HG03066 (cell line): ENCODE measurements around the gene IRF2.
A peak's percentile ranks its signal among the peaks of the same experiment; 100 is the strongest.
"Not testable (repeated sequence)": the region's sequence is repeated elsewhere in the genome, so short reads cannot be mapped to it uniquely, and the experiment has no call there.

Source experiments
- ATAC-seq: cut with Tn5 transposase; IDR thresholded peaks from one replicate; pipeline ENCODE4 v1.9.1; 2021; ENCODE audit warnings: low read depth; ENCODE audit not compliant: unreplicated experiment

Gene IRF2

GRCh38 chr4:184395971-184396391, 78.4 kb downstream of the IRF2 start:
- ATAC-seq = peak; percentile 89

- ATAC-seq = no peak
These were observed 78.9 kb downstream of the IRF2 start for GRCh38 chr4:184395451-184395917.

DNA sequence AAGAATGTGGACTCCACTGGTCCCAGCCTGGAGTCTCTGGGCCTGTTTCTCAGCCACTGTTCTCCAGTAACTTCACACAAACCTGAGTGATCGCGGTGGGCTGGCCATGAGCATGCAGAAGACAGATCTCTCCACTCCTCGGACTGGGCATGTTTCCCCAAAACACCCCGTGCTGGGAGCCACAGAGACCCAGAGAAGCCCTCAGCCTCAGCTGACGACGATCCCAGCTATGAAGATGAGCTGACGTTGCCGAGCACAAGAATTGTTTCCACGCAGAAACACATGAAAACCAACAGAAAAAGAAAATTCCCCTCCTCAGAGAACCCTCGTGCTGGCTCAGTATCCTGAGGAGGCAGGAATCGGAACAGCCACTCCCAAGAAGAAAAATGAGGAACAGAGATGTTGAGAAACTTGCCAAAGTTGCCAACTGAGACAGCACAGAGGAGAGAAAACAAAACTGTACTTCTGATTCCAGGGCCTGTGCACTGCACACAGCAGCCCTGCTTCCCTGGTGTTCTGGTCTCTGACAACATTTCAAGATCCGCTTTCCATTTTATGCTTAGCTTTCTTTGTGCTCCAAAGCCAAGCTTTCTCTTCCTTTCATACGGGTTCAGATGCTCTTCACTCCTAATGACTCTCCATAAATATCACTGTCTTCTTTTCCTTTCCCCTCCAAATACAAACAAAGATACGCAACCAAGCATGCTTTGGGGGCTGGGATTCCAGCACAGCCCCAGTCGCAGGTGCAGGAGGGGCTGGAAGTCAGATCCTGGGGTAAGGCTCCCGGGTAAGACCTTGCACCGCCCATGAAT, 81.4 kb downstream of the IRF2 start:
- ATAC-seq = no peak

DNA sequence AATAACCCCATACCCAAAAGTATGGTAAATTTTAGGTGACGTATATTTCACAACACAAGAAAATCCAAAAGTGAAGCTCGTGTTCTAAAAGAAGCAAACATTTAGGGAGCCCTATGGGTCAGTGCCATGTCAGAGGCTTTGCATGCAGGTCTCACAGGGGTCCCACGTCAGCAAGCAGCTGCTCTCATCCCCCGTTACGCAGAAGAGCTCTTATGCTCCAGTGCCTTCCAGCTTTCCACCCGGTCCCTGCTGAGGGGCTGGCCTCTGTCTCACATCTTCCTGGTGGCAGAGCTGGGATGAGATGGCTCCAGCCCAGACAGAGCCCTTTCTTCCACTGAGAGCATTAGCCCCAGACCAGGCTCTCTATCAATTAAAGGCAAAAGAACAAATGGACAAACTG, 82.0 kb downstream of the IRF2 start:
- ATAC-seq = no peak

- no peak for ATAC-seq
These were observed 84.1 kb downstream of the IRF2 start for GRCh38 chr4:184389978-184390900.

DNA sequence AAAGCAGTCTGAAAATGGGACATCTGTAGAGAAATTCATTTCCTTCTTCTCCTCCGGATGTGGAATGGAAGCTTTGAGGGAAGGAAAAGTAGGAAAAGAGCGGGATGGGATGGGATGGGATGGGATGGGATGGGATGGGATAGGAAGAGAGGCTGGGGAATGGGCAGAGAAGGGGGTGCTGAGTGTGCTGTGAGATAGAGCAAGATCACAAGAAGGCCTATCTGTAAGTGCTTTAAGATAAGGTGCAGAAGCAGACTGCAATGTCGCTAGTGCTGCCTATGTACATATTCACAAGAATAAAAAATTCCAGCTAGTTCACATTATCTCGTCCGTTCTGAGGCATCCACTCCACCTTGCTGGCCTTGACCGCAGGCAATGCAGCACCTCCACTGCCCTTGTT, 86.2 kb downstream of the IRF2 start:
- no peak for ATAC-seq

DNA sequence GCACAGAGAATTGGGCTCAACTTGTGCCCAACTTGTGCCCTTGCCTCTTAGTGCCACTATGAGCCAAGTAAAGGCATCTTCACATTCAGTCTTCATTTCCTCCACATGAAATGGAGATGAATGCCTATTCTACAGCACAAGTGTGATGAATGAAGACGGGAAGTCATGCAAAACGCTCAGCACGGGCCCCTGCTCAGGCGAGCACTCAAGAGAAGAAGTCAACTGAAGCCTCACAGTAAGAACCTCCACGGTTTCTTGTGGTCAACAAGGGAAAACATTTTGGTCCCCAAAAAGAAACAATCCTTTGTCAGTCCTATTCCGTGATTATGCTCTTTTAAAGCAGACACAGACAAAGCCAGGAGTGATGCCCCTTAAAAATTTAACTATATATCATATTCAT, 87.0 kb downstream of the IRF2 start:
- ATAC-seq = no peak

DNA sequence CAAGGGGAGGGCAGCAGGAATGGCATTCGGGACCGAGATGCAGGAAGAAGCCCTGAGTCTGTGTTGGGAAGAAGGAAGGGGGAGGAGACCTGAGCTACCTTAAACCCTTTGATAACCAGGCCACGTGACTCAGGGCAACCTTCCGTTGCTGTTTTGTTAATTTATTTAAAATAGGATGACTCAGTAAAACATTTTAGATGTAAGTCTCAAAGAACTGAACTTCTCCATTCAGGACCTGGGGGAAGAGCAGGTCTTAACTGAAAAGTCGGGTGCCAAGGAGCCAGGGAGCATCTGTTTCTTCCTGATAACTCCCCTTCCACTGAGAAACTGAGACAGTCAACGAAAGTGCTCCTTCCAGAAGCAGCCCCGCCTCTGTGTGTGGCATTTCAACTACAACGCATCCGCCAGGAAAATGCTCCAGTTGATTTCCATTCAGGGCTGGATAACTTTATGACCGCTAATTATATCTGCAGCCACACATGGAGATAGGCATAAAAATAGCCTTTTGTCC, 88.0 kb downstream of the IRF2 start:
- no peak for ATAC-seq

DNA sequence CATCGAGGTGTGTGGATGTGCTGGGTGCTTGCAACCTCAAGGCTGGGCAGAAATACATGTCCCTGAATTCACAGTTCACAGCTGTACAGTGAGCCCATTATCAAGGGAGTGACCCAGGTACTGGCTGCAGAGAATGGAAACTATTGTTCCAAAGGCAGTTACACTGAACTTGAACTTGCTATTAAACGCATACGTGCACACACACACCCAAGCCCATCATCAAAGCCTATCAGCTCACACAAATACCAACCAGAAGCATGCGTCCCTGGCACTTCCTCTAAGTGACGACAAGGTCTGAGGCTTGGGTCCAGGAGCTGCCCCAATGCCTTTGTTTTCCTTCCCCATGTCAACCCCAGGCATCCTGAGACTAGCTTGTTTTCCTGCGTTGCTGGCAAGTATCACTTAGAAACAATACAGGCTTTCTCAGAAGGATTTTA, 88.6 kb downstream of the IRF2 start:
- ATAC-seq = no peak

- ATAC-seq = peak; percentile 35
These were observed 89.4 kb downstream of the IRF2 start for GRCh38 chr4:184384810-184385557.

DNA sequence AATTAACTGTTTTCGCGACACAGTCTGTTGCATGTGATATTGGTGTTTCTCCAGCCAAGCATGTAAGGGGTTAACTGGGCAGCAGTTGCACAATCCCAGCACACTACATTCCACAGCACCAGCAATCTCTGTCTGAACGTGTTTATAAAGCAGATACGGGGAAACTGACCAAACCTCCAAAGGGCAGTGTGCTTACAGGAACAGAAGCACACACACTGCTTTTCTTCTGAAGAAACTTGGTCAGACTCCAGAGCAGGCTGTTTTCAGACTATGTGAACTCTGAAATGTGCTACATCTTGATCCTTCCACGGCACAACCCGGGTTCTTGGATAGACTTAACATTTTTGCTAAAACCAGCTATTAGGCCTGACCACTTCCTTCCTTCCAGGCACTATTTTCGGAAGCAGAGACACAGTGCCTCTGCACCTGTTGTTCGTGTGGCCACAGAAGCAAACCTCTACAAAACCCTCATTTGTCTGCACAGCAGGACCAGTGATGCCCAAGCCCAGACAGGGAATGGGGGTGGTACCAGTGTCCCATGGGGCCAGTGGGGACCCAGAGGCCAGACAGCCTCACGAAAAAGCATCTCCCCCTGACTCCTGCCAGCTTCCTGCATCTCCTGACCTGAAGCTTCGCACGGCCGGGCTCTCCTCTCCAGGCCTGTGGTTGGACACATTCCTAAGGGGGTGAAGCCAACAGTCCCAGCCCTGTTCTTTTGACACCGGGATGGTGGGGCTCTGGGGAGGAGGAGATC, 90.1 kb downstream of the IRF2 start:
- peak; percentile 77 for ATAC-seq

- no peak for ATAC-seq
These were observed 90.8 kb downstream of the IRF2 start for GRCh38 chr4:184383497-184384055.

DNA sequence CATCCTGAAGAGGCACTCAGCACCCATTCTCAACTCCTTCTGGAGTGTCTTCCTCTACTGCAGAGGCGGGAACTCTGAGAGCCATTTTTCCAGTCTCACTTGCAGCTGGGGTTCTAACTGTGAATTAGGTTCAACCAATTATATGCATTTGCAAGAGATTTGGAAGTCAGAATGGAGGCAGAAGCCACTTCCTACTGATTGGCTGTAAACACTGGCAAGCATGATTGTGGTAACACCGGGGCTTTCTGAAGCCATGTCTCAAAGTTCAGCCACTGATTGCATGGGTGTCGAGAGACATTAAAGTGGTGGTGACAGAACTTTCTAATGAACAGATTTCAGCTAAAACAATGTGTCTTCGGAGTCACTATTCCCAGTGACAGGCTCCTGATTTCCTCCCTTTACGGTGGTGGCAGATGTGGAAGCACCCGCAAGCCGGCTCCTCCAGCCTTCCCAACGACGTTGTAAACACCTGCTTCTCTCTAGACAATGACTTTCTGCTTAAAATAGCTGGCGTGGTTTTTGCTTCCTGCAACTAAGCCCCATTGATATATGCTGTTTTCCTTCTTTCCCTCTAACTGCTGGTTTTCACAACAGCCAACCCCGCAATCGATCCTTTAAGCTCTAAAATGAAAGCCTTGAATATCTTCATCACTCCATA, 92.0 kb downstream of the IRF2 start:
- ATAC-seq = no peak

DNA sequence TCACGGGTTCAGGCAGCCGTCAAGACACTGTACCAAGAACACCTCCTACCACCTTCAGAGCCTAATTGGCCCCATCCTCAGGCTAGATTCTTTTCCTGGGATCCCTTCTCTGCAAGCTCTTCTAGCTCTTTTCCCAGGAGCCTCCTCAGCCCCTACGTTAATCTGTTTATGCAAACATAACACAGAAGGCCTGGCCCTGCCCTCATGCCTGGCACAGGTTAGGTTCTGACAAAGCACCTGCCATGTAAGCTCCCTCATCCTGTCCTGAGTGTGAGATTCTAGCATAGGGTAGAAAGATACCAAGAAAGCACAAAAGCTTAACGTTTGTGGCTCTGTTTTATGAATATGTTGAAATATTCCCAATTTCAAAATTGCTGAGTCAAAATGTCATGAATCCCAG, 93.6 kb downstream of the IRF2 start:
- ATAC-seq = no peak

- not testable (repeated sequence) for ATAC-seq
These were observed 94.1 kb downstream of the IRF2 start for GRCh38 chr4:184380214-184380613.

DNA sequence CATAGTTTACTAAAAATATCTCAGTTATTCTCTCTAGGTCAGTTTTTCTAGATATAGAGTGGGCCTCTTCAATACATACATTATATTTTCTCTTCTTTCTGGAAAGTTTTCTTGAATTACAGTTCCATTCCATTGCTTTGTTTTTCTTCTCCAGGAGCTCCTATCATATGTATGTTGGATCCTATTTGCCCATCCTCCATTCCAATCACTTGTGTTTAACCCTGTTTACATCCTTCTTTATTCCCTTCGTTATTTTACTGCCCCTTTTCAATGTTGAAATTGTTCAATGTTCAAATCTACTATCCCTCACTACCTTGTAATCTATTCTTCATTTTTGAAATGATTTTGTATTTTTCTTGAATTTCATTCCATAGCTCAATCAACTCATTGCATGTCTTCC, 97.4 kb downstream of the IRF2 start:
- ATAC-seq = no peak

DNA sequence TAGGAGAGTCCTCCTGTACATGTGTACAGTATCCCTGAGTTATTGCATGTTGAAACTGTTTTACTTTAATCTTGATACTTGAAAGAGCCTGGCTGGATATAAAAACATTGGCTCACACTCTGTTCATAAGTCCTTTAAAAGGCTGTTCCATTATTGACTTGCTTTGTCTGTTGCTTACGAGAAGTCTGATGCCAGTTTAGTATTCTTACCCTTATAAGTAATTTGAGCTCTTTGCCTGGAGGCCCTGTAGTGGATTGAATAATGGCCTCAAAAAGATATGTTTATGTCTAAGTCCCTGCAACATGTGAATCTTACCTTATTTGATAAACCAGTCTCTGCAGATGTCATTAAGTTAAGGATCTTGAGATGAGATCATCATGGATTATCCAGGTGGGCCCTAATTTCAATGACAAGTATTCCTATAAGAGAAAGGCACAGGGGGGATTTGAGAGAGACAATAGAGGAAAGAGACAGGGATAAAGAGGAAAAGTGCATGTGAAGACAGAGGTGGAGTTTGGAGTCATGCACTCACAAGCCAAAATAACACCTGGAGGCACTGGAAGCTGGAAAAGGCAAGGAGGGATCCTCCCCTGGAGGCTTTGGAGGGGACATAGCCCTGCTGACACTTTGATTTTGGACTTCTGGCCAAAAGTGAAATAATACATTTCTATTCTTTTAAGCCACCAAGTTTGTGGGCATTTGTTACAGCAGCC, 98.1 kb downstream of the IRF2 start:
- ATAC-seq = no peak

- ATAC-seq = not testable (repeated sequence)
These were observed 98.7 kb downstream of the IRF2 start for GRCh38 chr4:184375623-184376022.
